Mucosa of descending colon (tissue), 3 donors: ENCODE data around the gene DOK5. TPM values are rescaled to one million over a fixed set of nuclear protein-coding genes. Genes with fewer than 3 reads are reported as not detected.

Experiments
- ATAC-seq: fragments of 200-7000 bp; cut with Tn5 transposase; one replicate; pipeline ENCODE4 v1.9.1; 2020; ENCODE audit warnings: mild to moderate bottlenecking, moderate library complexity
- DNase-seq, 3 donors: peaks; one replicate each; pipeline ENCODE4 v3.0.0-alpha.2; 2020
- H3K36me3 ChIP-seq: fragments of 200-600 bp; one replicate; pipeline ENCODE4 v1.8.0; 2021; ENCODE audit warnings: low read depth, mild to moderate bottlenecking
- H3K4me1 ChIP-seq: fragments of 200-600 bp; one replicate; pipeline ENCODE4 v1.8.0; 2021; ENCODE audit warnings: low read depth, mild to moderate bottlenecking
- H3K4me3 ChIP-seq: fragments of 200-600 bp; one replicate; pipeline ENCODE4 v1.8.0; 2021; ENCODE audit warnings: mild to moderate bottlenecking
- H3K9me3 ChIP-seq: fragments of 200-600 bp; one replicate; pipeline ENCODE4 v1.8.0; 2021; ENCODE audit warnings: mild to moderate bottlenecking
- CTCF ChIP-seq: fragments of 200-600 bp; IDR thresholded peaks from one replicate; pipeline ENCODE4 v1.8.0; 2022; ENCODE audit warnings: antibody characterized with exemption, mild to moderate bottlenecking
- intact Hi-C, 2 donors: fragments of 100-400 bp; cut with DNase I in 1 of 2; cut with micrococcal nuclease in 1 of 2; formaldehyde crosslinking; loops; one replicate each; pipeline versions ENCODE4 v1.11.0 to v1.11.1; 2022; cut with DNase I, micrococcal nuclease
- total RNA-seq, 3 donors: library from RNA; stranded (reverse); fragmentation: NEBNext Ultra II Directional in 2 of 3; extraction: Animal tissue kit (Norgen Biotek cat#: 25700) in 2 of 3; gene quantifications; one replicate each; pipeline versions ENCODE4 v1.2.1 to v1.2.4, GENCODE V29; 2021 to 2023
- donor health status: DM: no; HTN: no; CAD: no; lungs with moderate emphysema.
- donor health status: DM: no; HTN: no; CAD: no.
- donor health status: DM: no; HTN: yes; CAD: no.

The DOK5 gene
- total RNA-seq, 3 donors from 2014 or later: 0.29 to 2.3 (median 0.67) TPM

GRCh38 chr20:54611708-54612412 is 136.5 kb downstream of the DOK5 start:
- no peaks in the 10 kb centered on the region for H3K36me3 ChIP-seq
- no peak overlapping the region for H3K4me3 ChIP-seq
- ATAC-seq: no peak
- intact Hi-C loops: no loop called here
- H3K4me1 ChIP-seq: no peaks in the 10 kb centered on the region
- DNase-seq: no peak
- no peaks in the 10 kb centered on the region for H3K9me3 ChIP-seq
- TF ChIP-seq CTCF: no peak

- Histone ChIP-seq H3K36me3 (no peaks in the 10 kb centered on the region), H3K4me1 (no peaks in the 10 kb centered on the region), H3K4me3 (no peak overlapping the region), H3K9me3 (no peaks in the 10 kb centered on the region)
- DNase-seq (no peak), ATAC-seq (no peak)
- no peak for TF ChIP-seq CTCF
- intact Hi-C loops: no loop called here
Observed at GRCh38 chr20:54618412-54618811, 143.0 kb downstream of the DOK5 start.

- no peak for TF ChIP-seq CTCF
- Histone ChIP-seq H3K4me3 (no peak overlapping the region), H3K4me1 (no peaks in the 10 kb centered on the region), H3K9me3 (no peaks in the 10 kb centered on the region), H3K36me3 (no peaks in the 10 kb centered on the region)
- intact Hi-C loops: no loop called here
- ATAC-seq (no peak), DNase-seq (no peak)
Observed at GRCh38 chr20:54619181-54619580, 143.8 kb downstream of the DOK5 start.

GRCh38 chr20:54619682-54620081 is 144.3 kb downstream of the DOK5 start:
- Histone ChIP-seq H3K4me1 (no peaks in the 10 kb centered on the region), H3K9me3 (no peaks in the 10 kb centered on the region), H3K4me3 (no peak overlapping the region), H3K36me3 (no peaks in the 10 kb centered on the region)
- ATAC-seq (no peak), DNase-seq (no peak)
- TF ChIP-seq CTCF: no peak
- intact Hi-C loops: no loop called here

- Histone ChIP-seq H3K9me3 (no peaks in the 10 kb centered on the region), H3K4me3 (no peak overlapping the region), H3K4me1 (no peaks in the 10 kb centered on the region), H3K36me3 (no peaks in the 10 kb centered on the region)
- intact Hi-C loops: no loop called here
- ATAC-seq (no peak), DNase-seq (no peak)
- TF ChIP-seq CTCF: no peak
Observed at GRCh38 chr20:54620611-54621010, 145.2 kb downstream of the DOK5 start.
